Type B pancreatic cell (in vitro differentiated cells): ENCODE measurements around the gene CAPN14. TPM values are rescaled to one million over a fixed set of nuclear protein-coding genes. Genes with fewer than 3 reads are reported as not detected.

Experiments used
- DNase-seq: peaks from one replicate; pipeline ENCODE4 v3.0.0; 2021; ENCODE audit warnings: mixed read lengths; ENCODE audit not compliant: unreplicated experiment; ENCODE audit errors: extremely low spot score
- H3K27ac Mint-ChIP-seq: 2 replicates; pipeline ENCODE4 v1.8.0; 2021; ENCODE audit warnings: mild to moderate bottlenecking, mixed read lengths
- H3K27me3 Mint-ChIP-seq: 2 replicates; pipeline ENCODE4 v1.8.0; 2021; ENCODE audit warnings: mixed read lengths
- H3K36me3 Mint-ChIP-seq: 2 replicates; pipeline ENCODE4 v1.8.0; 2021; ENCODE audit warnings: mixed read lengths
- H3K4me1 Mint-ChIP-seq: one replicate; pipeline ENCODE4 v1.8.0; 2021; ENCODE audit warnings: mixed read lengths; ENCODE audit not compliant: unreplicated experiment
- H3K4me3 Mint-ChIP-seq: 2 replicates; pipeline ENCODE4 v1.8.0; 2021; ENCODE audit warnings: mild to moderate bottlenecking, mixed read lengths
- H3K9me3 Mint-ChIP-seq: 2 replicates; pipeline ENCODE4 v1.8.0; 2021; ENCODE audit warnings: mixed read lengths
- CTCF ChIP-seq: fragments of 200-600 bp; sonication (generic); conservative IDR thresholded peaks from 2 replicates; pipeline ENCODE4 v1.5.0; 2021; ENCODE audit warnings: antibody characterized with exemption, mild to moderate bottlenecking
- total RNA-seq: library from RNA; stranded (reverse); gene quantifications from 2 replicates; pipeline ENCODE4 v1.2.1, GENCODE V29; 2021; ENCODE audit warnings: low replicate concordance

The CAPN14 gene
- total RNA-seq, 1 donor from 2014 or later, result 0.39 TPM

DNA sequence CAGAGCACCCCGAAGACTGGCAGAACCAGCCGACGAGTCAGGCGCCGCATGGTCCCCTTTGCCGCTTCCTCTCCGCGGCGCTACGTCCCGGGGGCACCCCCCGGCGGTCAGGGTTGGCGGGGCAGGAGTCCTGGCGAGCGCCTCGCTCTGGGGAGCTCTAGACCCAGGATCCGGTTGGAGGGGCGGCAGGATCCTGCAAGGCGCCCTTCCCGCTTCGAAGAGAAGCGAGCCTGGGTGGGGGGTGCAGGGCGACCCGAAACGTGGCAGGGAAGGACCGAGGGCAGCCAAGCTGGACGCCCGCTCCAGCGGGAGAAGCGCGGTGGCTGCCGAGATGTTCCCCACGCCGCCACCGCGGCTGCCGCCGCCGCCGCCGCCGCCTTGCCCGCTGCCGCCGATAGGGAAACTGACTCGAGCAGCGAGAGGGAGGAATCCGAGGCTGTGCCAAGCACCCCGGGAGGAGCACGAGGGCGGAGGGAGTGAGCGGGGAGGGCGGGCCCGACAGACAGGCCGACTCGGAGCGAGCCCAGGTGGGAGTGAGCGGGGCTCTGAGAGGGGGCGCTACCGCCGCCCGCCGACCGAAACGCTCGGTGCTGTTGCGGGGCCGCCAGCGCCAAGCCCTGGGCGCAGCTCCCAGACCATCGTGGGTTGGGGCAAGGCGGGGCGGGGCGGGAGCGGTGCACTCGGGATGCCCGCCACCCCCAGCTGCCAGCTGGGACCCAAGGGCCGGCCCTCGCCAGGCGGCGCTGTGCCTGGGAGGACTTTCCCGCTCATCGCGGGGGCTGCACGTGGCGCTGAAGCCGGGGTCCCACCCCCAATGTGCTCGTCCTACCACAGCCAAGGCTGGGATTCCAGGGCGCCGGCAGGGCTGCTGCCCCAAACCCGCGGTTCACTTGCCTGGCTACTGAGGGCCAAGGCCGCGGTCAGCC, 79.0 kb downstream of the CAPN14 start, which contains the start of gene GALNT14:
GALNT14 (minus strand) TSS at position 404 of the 926 bp plus-strand sequence; CDS start at position 50, 354 bp downstream.
- H3K27me3 Mint-ChIP-seq, result peaks cover 85% of the 10 kb centered on the region
- no peaks in the 10 kb centered on the region for H3K36me3 Mint-ChIP-seq
- H3K4me1 Mint-ChIP-seq, result peaks cover 8% of the 10 kb centered on the region
- DNase-seq, result peak; percentile 74
- H3K4me3 Mint-ChIP-seq, result peak within 1 kb of the TSS; percentile 87
- no peak within 1 kb of the TSS for H3K27ac Mint-ChIP-seq
- H3K9me3 Mint-ChIP-seq, result no peaks in the 10 kb centered on the region
- peak; percentile 62 for TF ChIP-seq CTCF

- TF ChIP-seq CTCF, result no peak
- Mint-ChIP-seq H3K9me3 (no peaks in the 10 kb centered on the region), H3K27me3 (peaks cover 84% of the 10 kb centered on the region), H3K4me3 (peak overlapping the region; percentile 87), H3K36me3 (no peaks in the 10 kb centered on the region), H3K27ac (no peak overlapping the region), H3K4me1 (peaks cover 8% of the 10 kb centered on the region)
- no peak for DNase-seq
These were observed 79.9 kb downstream of the CAPN14 start for GRCh38 chr2:31137211-31138036.

DNA sequence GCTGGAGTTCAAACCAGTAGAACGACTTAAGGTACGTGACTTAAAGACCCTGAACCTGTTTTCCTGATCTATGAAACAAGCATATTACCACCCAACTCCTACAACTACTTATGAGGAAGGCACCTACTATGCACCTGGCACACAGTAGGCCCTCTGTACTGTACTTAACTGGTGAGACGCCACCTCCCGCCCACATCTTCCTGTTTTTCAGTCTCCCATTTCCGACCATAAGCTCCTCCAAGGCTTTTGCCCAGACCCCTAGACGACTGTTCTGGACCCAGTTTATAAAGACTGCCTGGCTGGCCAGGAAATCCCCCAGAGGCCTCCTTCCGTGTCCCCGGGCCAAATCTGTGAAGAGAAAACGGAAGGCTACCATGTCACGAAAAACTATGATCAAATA, 80.6 kb downstream of the CAPN14 start:
- H3K4me1 Mint-ChIP-seq, result peaks cover 8% of the 10 kb centered on the region
- H3K36me3 Mint-ChIP-seq, result no peaks in the 10 kb centered on the region
- H3K9me3 Mint-ChIP-seq, result no peaks in the 10 kb centered on the region
- H3K27ac Mint-ChIP-seq, result no peak overlapping the region
- peaks cover 77% of the 10 kb centered on the region for H3K27me3 Mint-ChIP-seq
- TF ChIP-seq CTCF, result no peak
- H3K4me3 Mint-ChIP-seq, result peak overlapping the region; percentile 87
- no peak for DNase-seq

GRCh38 chr2:31136000-31136399, 81.3 kb downstream of the CAPN14 start:
- DNase-seq, result no peak
- Mint-ChIP-seq H3K27me3 (peaks cover 75% of the 10 kb centered on the region), H3K4me1 (peaks cover 8% of the 10 kb centered on the region), H3K4me3 (peak overlapping the region; percentile 87), H3K9me3 (no peaks in the 10 kb centered on the region), H3K27ac (no peak overlapping the region), H3K36me3 (no peaks in the 10 kb centered on the region)
- TF ChIP-seq CTCF, result no peak

GRCh38 chr2:31134480-31134879, 82.8 kb downstream of the CAPN14 start:
- no peaks in the 10 kb centered on the region for H3K9me3 Mint-ChIP-seq
- H3K27me3 Mint-ChIP-seq, result peaks cover 68% of the 10 kb centered on the region
- peaks cover 13% of the 10 kb centered on the region for H3K4me1 Mint-ChIP-seq
- H3K27ac Mint-ChIP-seq, result no peak overlapping the region
- no peak overlapping the region for H3K4me3 Mint-ChIP-seq
- H3K36me3 Mint-ChIP-seq, result no peaks in the 10 kb centered on the region
- DNase-seq, result no peak
- TF ChIP-seq CTCF, result no peak
